ENCODE measurements around the gene RASAL2. TPM values are rescaled to one million over a fixed set of nuclear protein-coding genes. Genes with fewer than 3 reads are reported as not detected.

RASAL2 gene
- polyA plus RNA-seq, 1 experiment = 21.4 TPM

DNA sequence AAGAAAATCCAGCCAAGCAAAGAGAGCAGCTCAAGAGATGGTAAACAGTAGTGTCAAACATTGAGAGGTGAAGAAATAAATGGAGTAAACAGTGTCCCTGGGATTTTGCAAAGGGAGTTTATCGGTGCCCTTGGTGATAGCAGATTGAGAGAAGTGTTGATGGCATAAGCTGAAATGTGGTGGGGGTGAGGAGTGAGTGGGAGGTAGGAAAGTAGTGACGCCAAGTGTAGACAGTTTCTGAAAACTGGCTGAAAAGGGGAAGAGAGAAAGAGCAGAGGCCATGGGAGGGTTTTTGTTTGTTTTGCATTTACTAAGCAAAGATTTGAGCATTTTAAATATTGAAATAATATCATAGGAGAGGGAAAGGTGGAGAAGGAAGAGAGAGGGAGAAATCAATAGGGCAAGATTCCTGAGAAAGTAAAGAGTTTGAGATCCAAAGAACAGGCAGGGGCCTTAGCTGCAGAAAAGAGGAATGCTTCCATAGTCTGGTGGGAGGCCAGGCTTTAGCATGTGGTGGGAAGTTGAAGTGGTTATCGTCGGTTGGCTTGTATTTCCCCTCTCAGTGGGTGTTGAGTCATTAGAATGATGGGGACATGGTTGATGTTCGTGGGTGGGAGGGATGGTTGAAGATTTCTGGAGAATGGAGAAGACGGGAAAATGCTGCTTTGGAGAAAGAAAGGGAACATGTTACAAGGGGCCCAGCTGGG is 26.8 kb upstream of the RASAL2 start:
- no peaks in the 10 kb centered on the region for H3K27me3 ChIP-seq (ENCODE audit: control insufficient read depth, insufficient read depth, low read length)
- DNase-seq (ENCODE audit: low read depth, low spot score) = no peak
- no peak overlapping the region for H3K4me3 ChIP-seq (ENCODE audit: low read depth, low read length)
- TF ChIP-seq, protein P1, sequence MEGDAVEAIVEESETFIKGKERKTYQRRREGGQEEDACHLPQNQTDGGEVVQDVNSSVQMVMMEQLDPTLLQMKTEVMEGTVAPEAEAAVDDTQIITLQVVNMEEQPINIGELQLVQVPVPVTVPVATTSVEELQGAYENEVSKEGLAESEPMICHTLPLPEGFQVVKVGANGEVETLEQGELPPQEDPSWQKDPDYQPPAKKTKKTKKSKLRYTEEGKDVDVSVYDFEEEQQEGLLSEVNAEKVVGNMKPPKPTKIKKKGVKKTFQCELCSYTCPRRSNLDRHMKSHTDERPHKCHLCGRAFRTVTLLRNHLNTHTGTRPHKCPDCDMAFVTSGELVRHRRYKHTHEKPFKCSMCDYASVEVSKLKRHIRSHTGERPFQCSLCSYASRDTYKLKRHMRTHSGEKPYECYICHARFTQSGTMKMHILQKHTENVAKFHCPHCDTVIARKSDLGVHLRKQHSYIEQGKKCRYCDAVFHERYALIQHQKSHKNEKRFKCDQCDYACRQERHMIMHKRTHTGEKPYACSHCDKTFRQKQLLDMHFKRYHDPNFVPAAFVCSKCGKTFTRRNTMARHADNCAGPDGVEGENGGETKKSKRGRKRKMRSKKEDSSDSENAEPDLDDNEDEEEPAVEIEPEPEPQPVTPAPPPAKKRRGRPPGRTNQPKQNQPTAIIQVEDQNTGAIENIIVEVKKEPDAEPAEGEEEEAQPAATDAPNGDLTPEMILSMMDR (IDR thresholded peaks at IDR 0.05; ENCODE audit: low read depth, low read length) = no peak
- ChIA-PET POLR2A (no interaction called here), CTCF (interaction anchor here (0.7 to 1.4 kb wide), 2 partner anchors 35 to 287 kb away, joined by 4 read pairs; no protein-coding TSS in a partner anchor)
- H3K9me3 ChIP-seq (ENCODE audit: control insufficient read depth, insufficient read depth, low read length) = no peaks in the 10 kb centered on the region
- no peak overlapping the region for H3K27ac ChIP-seq (ENCODE audit: low read depth, low read length)

GRCh38 chr1:178071811-178072210 is 22.1 kb upstream of the RASAL2 start:
- DNase-seq (ENCODE audit: low read depth, low spot score) = no peak
- Histone ChIP-seq H3K9me3 (ENCODE audit: control insufficient read depth, insufficient read depth, low read length) (no peaks in the 10 kb centered on the region), H3K27me3 (ENCODE audit: control insufficient read depth, insufficient read depth, low read length) (no peaks in the 10 kb centered on the region), H3K27ac (ENCODE audit: low read depth, low read length) (no peak overlapping the region), H3K4me3 (ENCODE audit: low read depth, low read length) (no peak overlapping the region)
- ChIA-PET CTCF (no interaction called here), POLR2A (no interaction called here)
- TF ChIP-seq, protein P1 (IDR thresholded peaks at IDR 0.05; ENCODE audit: low read depth, low read length) = no peak

- no peak overlapping the region for H3K4me3 ChIP-seq (ENCODE audit: low read depth, low read length)
- H3K27me3 ChIP-seq (ENCODE audit: control insufficient read depth, insufficient read depth, low read length) = no peaks in the 10 kb centered on the region
- CTCF ChIA-PET = interaction anchor here (1.3 kb wide), 1 partner anchor 11 kb away, joined by 3 read pairs; no protein-coding TSS in a partner anchor
- POLR2A ChIA-PET = no interaction called here
- TF ChIP-seq, protein P1 (IDR thresholded peaks at IDR 0.05; ENCODE audit: low read depth, low read length) = no peak
- no peak for DNase-seq (ENCODE audit: low read depth, low spot score)
- H3K27ac ChIP-seq (ENCODE audit: low read depth, low read length) = no peak overlapping the region
- no peaks in the 10 kb centered on the region for H3K9me3 ChIP-seq (ENCODE audit: control insufficient read depth, insufficient read depth, low read length)
These were observed 21.6 kb upstream of the RASAL2 start for GRCh38 chr1:178072326-178072725.

- Histone ChIP-seq H3K27me3 (ENCODE audit: control insufficient read depth, insufficient read depth, low read length) (no peaks in the 10 kb centered on the region), H3K9me3 (ENCODE audit: control insufficient read depth, insufficient read depth, low read length) (no peaks in the 10 kb centered on the region), H3K27ac (ENCODE audit: low read depth, low read length) (no peak overlapping the region), H3K4me3 (ENCODE audit: low read depth, low read length) (no peak overlapping the region)
- ChIA-PET CTCF (interaction anchor here (1.8 kb wide), 1 partner anchor 43 kb away, joined by 8 read pairs; no protein-coding TSS in a partner anchor), POLR2A (no interaction called here)
- TF ChIP-seq, protein P1 (IDR thresholded peaks at IDR 0.05; ENCODE audit: low read depth, low read length) = no peak
- DNase-seq (ENCODE audit: low read depth, low spot score) = no peak
These were observed 18.6 kb upstream of the RASAL2 start for GRCh38 chr1:178075333-178075732.

DNA sequence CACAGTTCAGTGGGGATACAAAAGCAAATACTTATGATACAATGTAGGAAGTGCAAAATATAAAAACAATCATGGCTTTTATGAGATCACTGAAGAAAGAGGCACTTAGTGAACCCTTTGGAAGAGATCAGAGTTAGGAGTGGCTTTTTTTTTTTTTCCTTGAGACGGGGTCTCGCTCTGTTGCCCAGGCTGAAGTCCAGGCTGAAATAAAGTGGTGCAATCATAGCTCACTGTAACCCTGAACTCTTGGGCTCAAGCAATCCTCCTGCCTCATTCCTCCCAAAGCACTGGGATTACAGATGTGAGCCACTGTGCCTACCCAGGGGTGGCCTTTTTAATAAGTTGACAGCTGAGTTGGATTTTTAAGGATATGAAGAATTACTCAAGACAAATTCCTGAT is 17.3 kb upstream of the RASAL2 start:
- no peaks in the 10 kb centered on the region for H3K27me3 ChIP-seq (ENCODE audit: control insufficient read depth, insufficient read depth, low read length)
- H3K27ac ChIP-seq (ENCODE audit: low read depth, low read length) = no peak overlapping the region
- TF ChIP-seq, protein P1 (IDR thresholded peaks at IDR 0.05; ENCODE audit: low read depth, low read length) = no peak
- ChIA-PET POLR2A (no interaction called here), CTCF (interaction anchor here (1.8 kb wide), 1 partner anchor 44 kb away, joined by 8 read pairs; no protein-coding TSS in a partner anchor)
- no peak overlapping the region for H3K4me3 ChIP-seq (ENCODE audit: low read depth, low read length)
- no peaks in the 10 kb centered on the region for H3K9me3 ChIP-seq (ENCODE audit: control insufficient read depth, insufficient read depth, low read length)
- DNase-seq (ENCODE audit: low read depth, low spot score) = no peak

All from AG04450 (cell line).